HEK293 (cell line): Measurements from ENCODE around the gene STX16.

Experiments
- CTCF ChIA-PET: fragments of 350-600 bp; formaldehyde crosslinking; extraction: SDS; loops from one replicate; lab custom pipeline; 2021; ENCODE audit warnings: antibody characterized with exemption; lab: Yijun Ruan, JAX
- POLR2A ChIA-PET: fragments of 300-600 bp; formaldehyde crosslinking; extraction: SDS; loops from one replicate; lab custom pipeline; 2020; ENCODE audit warnings: antibody characterized with exemption, inconsistent platforms; lab: Yijun Ruan, JAX
- H3K27ac ChIP-seq: fragments of 200-500 bp; sonication (Bioruptor generic); 2 replicates; pipeline ENCODE4 v1.5.1; 2014; ENCODE audit warnings: low read depth, low read length, control low read depth, inconsistent platforms; ENCODE audit errors: extremely low read depth
- H3K36me3 ChIP-seq, 2 experiments: fragments of 200-500 bp in 1 of 2; sonication (Bioruptor generic) in 1 of 2; 1 replicate in 1 of 2; 2 replicates in 1 of 2; pipeline ENCODE4 v1.5.1; 2014 to 2017; ENCODE audit warnings: inconsistent platforms in 2 of 2, low read length in 2 of 2; ENCODE audit not compliant: control insufficient read depth in 2 of 2, insufficient read depth in 1 of 2
- H3K4me1 ChIP-seq: fragments of 200-500 bp; sonication (Bioruptor generic); 2 replicates; pipeline ENCODE4 v1.5.1; 2014; ENCODE audit warnings: mild to moderate bottlenecking, low read length, inconsistent platforms; ENCODE audit not compliant: control insufficient read depth, insufficient read depth
- H3K4me3 ChIP-seq: 2 replicates; pipeline ENCODE4 v1.5.1; 2011; ENCODE audit warnings: low read depth, mild to moderate bottlenecking, control low read depth, low read length, moderate library complexity
- H3K9me3 ChIP-seq: fragments of 200-500 bp; sonication (Bioruptor generic); 2 replicates; pipeline ENCODE4 v1.5.1; 2014; ENCODE audit warnings: low read depth, low read length, inconsistent platforms; ENCODE audit not compliant: control insufficient read depth, insufficient read depth
- GLI2 ChIP-seq: fragments of 450-650 bp; formaldehyde crosslinking; IDR thresholded peaks from 2 replicates; pipeline ENCODE4; 2017; ENCODE audit warnings: missing biosample characterization, missing genetic modification characterization, low read depth, borderline replicate concordance
- GLI4 ChIP-seq: fragments of 450-650 bp; formaldehyde crosslinking; IDR thresholded peaks from 2 replicates; pipeline ENCODE4 v1.5.1; 2016; ENCODE audit warnings: missing biosample characterization, missing genetic modification characterization
- GLIS2 ChIP-seq: fragments of 450-650 bp; formaldehyde crosslinking; IDR thresholded peaks from 2 replicates; pipeline ENCODE4 v1.5.1; 2016; ENCODE audit warnings: missing biosample characterization, missing genetic modification characterization
- SALL2 ChIP-seq: fragments of 450-650 bp; formaldehyde crosslinking; IDR thresholded peaks from 2 replicates; pipeline ENCODE4 v1.5.0; 2017; ENCODE audit warnings: missing biosample characterization, mild to moderate bottlenecking, missing genetic modification characterization, borderline replicate concordance
- SCRT2 ChIP-seq: fragments of 450-650 bp; formaldehyde crosslinking; IDR thresholded peaks from 2 replicates; pipeline ENCODE4 v1.5.1; 2016; ENCODE audit warnings: missing biosample characterization, missing genetic modification characterization
- SP3 ChIP-seq: fragments of 450-650 bp; formaldehyde crosslinking; IDR thresholded peaks from 2 replicates; pipeline ENCODE4 v1.5.1; 2016; ENCODE audit warnings: missing biosample characterization, missing genetic modification characterization
- TRIM28 ChIP-seq: IDR thresholded peaks from 2 replicates; pipeline ENCODE4 v1.6.1; 2011; ENCODE audit warnings: low read length, control low read depth, borderline replicate concordance
- TSHZ1 ChIP-seq: fragments of 450-650 bp; formaldehyde crosslinking; IDR thresholded peaks from 2 replicates; pipeline ENCODE4 v1.5.1; 2016; ENCODE audit warnings: missing biosample characterization, missing genetic modification characterization, borderline replicate concordance
- ZNF146 ChIP-seq: fragments of 450-650 bp; formaldehyde crosslinking; IDR thresholded peaks from 2 replicates; pipeline ENCODE4 v1.5.1; 2016; ENCODE audit warnings: missing biosample characterization, missing genetic modification characterization
- ZNF157 ChIP-seq: fragments of 450-650 bp; formaldehyde crosslinking; IDR thresholded peaks from 2 replicates; pipeline ENCODE4 v1.5.1; 2016; ENCODE audit warnings: missing biosample characterization, missing genetic modification characterization
- ZNF202 ChIP-seq: fragments of 450-650 bp; formaldehyde crosslinking; IDR thresholded peaks from 2 replicates; pipeline ENCODE4 v1.5.1; 2016; ENCODE audit warnings: missing biosample characterization, missing genetic modification characterization, borderline replicate concordance
- ZNF223 ChIP-seq: fragments of 450-650 bp; formaldehyde crosslinking; IDR thresholded peaks from 2 replicates; pipeline ENCODE4 v1.5.1; 2016; ENCODE audit warnings: missing biosample characterization, missing genetic modification characterization
- ZNF266 ChIP-seq: fragments of 450-650 bp; formaldehyde crosslinking; IDR thresholded peaks from 2 replicates; pipeline ENCODE4 v1.5.1; 2016; ENCODE audit warnings: missing biosample characterization, missing genetic modification characterization, low read depth
- ZNF302 ChIP-seq: fragments of 450-650 bp; formaldehyde crosslinking; IDR thresholded peaks from 2 replicates; pipeline ENCODE4 v1.5.1; 2016; ENCODE audit warnings: missing biosample characterization, missing genetic modification characterization, low read depth
- ZNF37A ChIP-seq: fragments of 450-650 bp; IDR thresholded peaks from 2 replicates; pipeline ENCODE4 v1.5.1; 2018; ENCODE audit warnings: missing biosample characterization, missing genetic modification characterization
- ZNF488 ChIP-seq: fragments of 450-650 bp; formaldehyde crosslinking; IDR thresholded peaks from 2 replicates; pipeline ENCODE4 v1.5.1; 2016; ENCODE audit warnings: missing biosample characterization, missing genetic modification characterization
- ZNF529 ChIP-seq: fragments of 450-650 bp; formaldehyde crosslinking; IDR thresholded peaks from 2 replicates; pipeline ENCODE4 v1.5.1; 2017; ENCODE audit warnings: missing genetic modification characterization, missing biosample characterization; ENCODE audit not compliant: insufficient replicate concordance
- ZNF585B ChIP-seq: fragments of 450-650 bp; formaldehyde crosslinking; IDR thresholded peaks from 2 replicates; pipeline ENCODE4 v1.5.1; 2016; ENCODE audit warnings: missing biosample characterization, missing genetic modification characterization
- ZNF600 ChIP-seq: fragments of 450-650 bp; formaldehyde crosslinking; IDR thresholded peaks from 2 replicates; pipeline ENCODE4 v1.5.1; 2016; ENCODE audit warnings: missing biosample characterization, missing genetic modification characterization
- ZNF768 ChIP-seq: fragments of 450-650 bp; formaldehyde crosslinking; IDR thresholded peaks from 2 replicates; pipeline ENCODE4 v1.5.1; 2018; ENCODE audit warnings: missing biosample characterization, mild to moderate bottlenecking, missing genetic modification characterization
- ZSCAN23 ChIP-seq: fragments of 450-650 bp; formaldehyde crosslinking; IDR thresholded peaks from 2 replicates; pipeline ENCODE4 v1.5.1; 2016; ENCODE audit warnings: missing biosample characterization, missing genetic modification characterization

Gene STX16

GRCh38 chr20:58605292-58606065 is 45.6 kb upstream of the STX16 start:
- Histone ChIP-seq H3K4me1 (no peaks in the 10 kb centered on the region), H3K9me3 (no peaks in the 10 kb centered on the region), H3K27ac (no peak overlapping the region), H3K4me3 (no peak overlapping the region), H3K36me3 (no peaks in the 10 kb centered on the region)
- TF ChIP-seq ZNF266 (tag by site-specific recombination): no peak
- no peak for TF ChIP-seq SALL2 (tag by site-specific recombination)
- no peak for TF ChIP-seq ZNF585B (tag by site-specific recombination)
- no peak for TF ChIP-seq ZNF488 (tag by site-specific recombination)
- TF ChIP-seq ZNF157 (tag by site-specific recombination): no peak
- TF ChIP-seq TSHZ1 (tag by site-specific recombination): no peak
- TF ChIP-seq ZSCAN23 (tag by site-specific recombination): no peak
- TF ChIP-seq ZNF202: no peak
- no peak for TF ChIP-seq GLI4 (tag by site-specific recombination)
- no peak for TF ChIP-seq ZNF146
- no peak for TF ChIP-seq TRIM28
- no peak for TF ChIP-seq ZNF600 (tag by site-specific recombination)
- no peak for TF ChIP-seq ZNF37A
- no peak for TF ChIP-seq SP3 (tag by site-specific recombination)
- TF ChIP-seq GLIS2 (tag by site-specific recombination): no peak
- no peak for TF ChIP-seq ZNF768 (tag by site-specific recombination)
- no peak for TF ChIP-seq SCRT2 (tag by site-specific recombination)
- CTCF ChIA-PET: interaction anchor here (1.2 kb wide), 1 partner anchor 13 kb away, joined by 5 read pairs; no protein-coding TSS in a partner anchor
- POLR2A ChIA-PET: no interaction called here

- CTCF ChIA-PET: no interaction called here
Observed at GRCh38 chr20:58606184-58606583, 44.9 kb upstream of the STX16 start.

More at GRCh38 chr20:58606184-58606583, 44.9 kb upstream of the STX16 start:
- Histone ChIP-seq H3K36me3 (no peaks in the 10 kb centered on the region), H3K4me3 (no peak overlapping the region), H3K27ac (no peak overlapping the region), H3K9me3 (no peaks in the 10 kb centered on the region), H3K4me1 (no peaks in the 10 kb centered on the region)
- no peak for TF ChIP-seq ZNF529 (tag by site-specific recombination)
- TF ChIP-seq ZNF302 (tag by site-specific recombination): no peak
- TF ChIP-seq ZNF202: no peak
- TF ChIP-seq ZNF223 (tag by site-specific recombination): no peak
- no peak for TF ChIP-seq ZNF488 (tag by site-specific recombination)
- TF ChIP-seq GLI2 (tag by site-specific recombination): no peak
- POLR2A ChIA-PET: no interaction called here
